Measurements from ENCODE around the gene SMIM11.

Gene SMIM11

DNA sequence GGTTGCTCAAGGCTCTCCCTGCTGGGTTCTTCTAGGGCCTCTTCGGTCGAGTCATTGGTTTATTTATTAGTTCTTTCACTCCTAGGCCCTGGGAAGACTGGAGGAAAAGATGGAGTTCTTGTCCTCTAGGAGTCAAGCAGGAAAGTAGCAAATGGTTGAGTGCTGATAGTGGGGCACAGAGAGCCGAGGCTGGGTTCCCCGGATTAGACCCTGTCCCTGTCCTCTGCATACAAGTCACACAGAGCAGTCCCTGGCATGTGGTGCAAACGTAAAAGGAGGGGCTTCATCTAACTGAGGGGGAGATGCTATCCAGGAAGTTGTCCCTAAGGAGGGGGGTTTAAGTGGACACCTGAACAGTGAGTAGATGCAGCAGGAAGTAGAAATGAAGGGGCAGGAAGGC, 30.7 kb upstream of the SMIM11 start:
- TF ChIP-seq, protein P1, sequence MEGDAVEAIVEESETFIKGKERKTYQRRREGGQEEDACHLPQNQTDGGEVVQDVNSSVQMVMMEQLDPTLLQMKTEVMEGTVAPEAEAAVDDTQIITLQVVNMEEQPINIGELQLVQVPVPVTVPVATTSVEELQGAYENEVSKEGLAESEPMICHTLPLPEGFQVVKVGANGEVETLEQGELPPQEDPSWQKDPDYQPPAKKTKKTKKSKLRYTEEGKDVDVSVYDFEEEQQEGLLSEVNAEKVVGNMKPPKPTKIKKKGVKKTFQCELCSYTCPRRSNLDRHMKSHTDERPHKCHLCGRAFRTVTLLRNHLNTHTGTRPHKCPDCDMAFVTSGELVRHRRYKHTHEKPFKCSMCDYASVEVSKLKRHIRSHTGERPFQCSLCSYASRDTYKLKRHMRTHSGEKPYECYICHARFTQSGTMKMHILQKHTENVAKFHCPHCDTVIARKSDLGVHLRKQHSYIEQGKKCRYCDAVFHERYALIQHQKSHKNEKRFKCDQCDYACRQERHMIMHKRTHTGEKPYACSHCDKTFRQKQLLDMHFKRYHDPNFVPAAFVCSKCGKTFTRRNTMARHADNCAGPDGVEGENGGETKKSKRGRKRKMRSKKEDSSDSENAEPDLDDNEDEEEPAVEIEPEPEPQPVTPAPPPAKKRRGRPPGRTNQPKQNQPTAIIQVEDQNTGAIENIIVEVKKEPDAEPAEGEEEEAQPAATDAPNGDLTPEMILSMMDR (conservative IDR thresholded peaks at IDR 0.05) = no peak
- H3K27ac ChIP-seq = no peak overlapping the region

DNA sequence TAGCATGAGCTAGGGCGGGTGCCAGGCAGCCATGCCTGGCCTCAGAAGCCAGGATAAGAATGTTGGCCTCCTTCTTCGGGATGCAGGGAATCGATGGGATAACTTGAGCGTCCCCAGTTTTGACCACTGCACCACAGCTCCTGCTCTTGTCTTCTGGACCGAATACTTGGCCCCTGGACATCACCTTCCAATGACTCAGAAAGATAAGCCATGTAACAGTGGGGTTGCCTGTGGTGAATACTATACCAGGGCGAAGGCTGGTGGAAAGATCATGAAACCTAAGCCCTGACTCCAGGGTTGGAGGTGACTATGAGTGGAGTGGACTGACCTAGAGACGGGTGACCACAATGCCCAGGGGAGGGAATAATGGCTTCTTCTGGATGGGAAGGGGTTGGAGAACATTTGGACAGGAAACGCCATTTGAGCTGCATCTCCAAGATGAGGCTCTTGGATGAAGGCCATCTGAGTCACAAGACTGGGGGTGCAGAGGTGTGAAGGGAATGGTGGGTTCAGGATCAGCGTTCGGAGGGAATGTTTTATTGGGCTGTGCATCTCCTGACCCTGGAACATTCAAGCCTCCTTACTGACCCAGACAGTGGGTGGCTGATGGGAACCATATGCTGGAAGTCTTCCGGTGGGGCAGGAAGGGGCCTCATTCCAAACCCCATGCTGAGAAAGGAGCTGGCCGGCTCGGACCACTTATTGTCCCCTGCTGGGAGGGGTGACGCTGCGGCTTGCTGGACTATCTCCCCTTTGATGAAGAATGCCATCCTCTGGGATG, 30.0 kb upstream of the SMIM11 start:
- no peak overlapping the region for H3K27ac ChIP-seq
- TF ChIP-seq, protein P1 (conservative IDR thresholded peaks at IDR 0.05) = no peak

DNA sequence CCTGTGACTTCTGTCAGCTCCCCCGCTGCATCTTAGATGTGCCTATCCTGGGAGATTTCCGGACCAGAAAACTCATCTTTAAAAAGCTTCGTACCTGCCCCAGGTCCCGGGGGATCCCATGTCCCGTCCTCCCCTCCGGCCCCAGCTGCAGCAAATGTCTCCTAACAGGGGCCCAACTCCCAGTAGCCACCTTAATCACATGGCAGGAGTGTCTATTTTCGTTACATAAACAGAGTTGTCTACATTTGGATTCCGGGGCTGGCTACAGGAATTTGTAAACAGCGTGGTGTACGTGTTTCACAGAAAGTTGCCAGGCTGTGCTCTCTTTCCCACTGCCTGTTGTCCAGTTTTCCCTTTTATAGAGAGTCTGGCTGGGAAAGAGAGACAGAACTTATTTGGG, 29.4 kb upstream of the SMIM11 start:
- TF ChIP-seq, protein P1 (conservative IDR thresholded peaks at IDR 0.05) = no peak
- H3K27ac ChIP-seq = no peak overlapping the region

DNA sequence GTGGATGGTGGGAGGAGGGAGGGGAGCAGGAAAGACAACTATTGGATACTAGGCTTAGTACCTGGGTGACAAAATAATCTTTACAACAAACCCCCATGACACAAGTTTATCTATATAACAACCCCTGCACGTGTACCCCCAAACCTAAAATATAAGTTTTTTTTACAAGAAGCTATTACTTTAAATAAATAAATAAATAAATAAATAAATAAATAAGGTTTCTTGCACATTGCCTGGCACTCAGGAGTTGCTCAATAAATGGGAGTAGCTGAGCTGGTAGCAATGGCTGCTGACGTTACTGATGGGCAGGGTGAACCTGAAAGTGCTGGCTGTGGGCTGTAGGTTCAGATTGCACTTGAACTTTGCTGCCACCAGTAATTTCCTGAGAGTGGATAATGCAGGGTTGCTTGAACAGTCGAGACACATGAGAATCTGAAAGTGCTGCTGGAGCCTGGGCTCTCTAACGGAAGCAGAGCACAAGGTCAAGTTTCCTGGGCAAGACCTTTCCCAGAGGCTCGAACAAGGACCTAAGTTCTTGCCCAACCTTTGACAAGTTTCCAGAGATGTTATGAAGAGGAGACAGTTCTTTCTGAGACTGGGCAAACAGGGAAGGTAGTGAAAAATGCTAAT, 26.3 kb upstream of the SMIM11 start:
- no peak overlapping the region for H3K27ac ChIP-seq
- TF ChIP-seq, protein P1 (conservative IDR thresholded peaks at IDR 0.05) = no peak

DNA sequence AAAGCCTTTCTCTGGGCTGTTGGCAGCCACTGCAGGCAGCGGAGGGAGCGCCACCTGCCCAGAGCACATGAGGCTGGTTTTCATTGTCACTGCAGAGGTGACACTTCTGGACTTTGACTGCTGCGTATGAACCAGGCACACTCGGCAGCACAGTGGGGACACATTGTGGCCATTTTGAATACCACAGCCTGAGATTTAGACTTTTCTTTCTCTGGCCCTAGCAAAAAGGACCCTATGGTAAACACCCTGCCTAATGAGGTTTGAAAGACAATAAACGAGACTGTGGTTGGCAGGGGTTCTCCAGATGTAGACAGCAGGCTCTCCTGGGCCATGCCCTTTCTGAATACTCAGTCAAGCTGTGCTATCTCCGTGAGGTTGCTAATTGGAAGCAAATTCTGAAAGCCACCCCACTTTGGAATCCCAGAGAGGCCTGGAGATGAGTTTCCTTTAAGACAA, 23.5 kb upstream of the SMIM11 start:
- TF ChIP-seq, protein P1 (conservative IDR thresholded peaks at IDR 0.05) = peak; percentile 98
- H3K27ac ChIP-seq = no peak overlapping the region

DNA sequence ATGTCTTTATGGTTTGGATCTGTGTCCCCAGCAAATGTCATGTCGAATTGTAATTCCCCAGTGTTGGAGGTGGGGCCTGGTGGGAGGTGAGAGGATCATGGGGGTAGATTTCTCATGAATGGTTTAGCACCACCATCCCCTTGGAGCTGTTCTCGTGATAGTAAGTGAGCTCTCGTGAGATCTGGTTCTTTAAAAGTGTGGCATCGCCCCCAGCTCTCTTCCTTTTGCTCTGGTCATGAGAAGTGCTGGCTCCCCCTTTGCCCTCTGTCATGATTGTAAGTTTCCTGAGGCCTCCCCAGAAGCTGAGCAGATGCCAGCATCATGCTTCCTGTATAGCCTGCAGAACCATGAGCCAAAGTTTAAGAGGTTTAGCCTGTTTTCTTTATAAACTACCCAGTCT, 22.8 kb upstream of the SMIM11 start:
- TF ChIP-seq, protein P1 (conservative IDR thresholded peaks at IDR 0.05) = no peak
- no peak overlapping the region for H3K27ac ChIP-seq

DNA sequence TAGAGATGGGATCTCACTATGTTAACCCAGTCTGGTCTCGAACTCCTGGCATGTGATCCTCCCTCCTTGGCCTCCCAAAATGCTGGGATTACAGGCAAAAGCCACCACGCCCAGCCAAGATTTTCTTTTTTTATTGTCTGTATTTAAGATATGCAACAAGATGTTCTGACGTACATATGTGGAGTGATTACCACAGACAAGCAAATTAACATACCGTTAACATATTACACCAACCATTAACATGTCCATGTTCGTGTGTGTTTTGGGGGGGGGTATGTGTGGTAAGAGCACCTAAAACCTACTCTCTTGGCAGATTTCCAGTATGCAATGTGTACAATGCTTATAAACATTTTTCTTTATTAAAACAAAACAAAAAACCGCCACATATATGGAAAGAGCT, 22.1 kb upstream of the SMIM11 start:
- H3K27ac ChIP-seq = no peak overlapping the region
- TF ChIP-seq, protein P1 (conservative IDR thresholded peaks at IDR 0.05) = no peak
